Small intestine (tissue), 7 donors: ENCODE measurements around the gene DACT3. TPM values are rescaled to one million over a fixed set of nuclear protein-coding genes. Genes with fewer than 3 reads are reported as not detected.
A peak's percentile ranks its signal among the peaks of the same experiment; 100 is the strongest.
"Not testable (repeated sequence)": the region's sequence is repeated elsewhere in the genome, so short reads cannot be mapped to it uniquely, and the experiment has no call there.

Source experiments
- DNase-seq, 2 donors: peaks; one replicate each; pipeline versions ENCODE4 v3.0.0 to v3.0.0-alpha.2; 2013
- FAIRE-seq: peaks from 2 replicates; lab custom pipeline; 2012; peaks lifted over from hg19 to GRCh38; lab: Jason Lieb, UNC
- H3K27ac ChIP-seq, 3 donors: one replicate each; pipeline ENCODE4 v1.5.1; 2013; ENCODE audit warnings: low read length in 2 of 3, mild to moderate bottlenecking in 2 of 3, control low read depth in 1 of 3, inconsistent platforms in 1 of 3, low read depth in 1 of 3, moderate library complexity in 1 of 3
- H3K27me3 ChIP-seq, 3 donors: one replicate each; pipeline ENCODE4 v1.6.1; 2013; ENCODE audit warnings: low read length in 3 of 3, inconsistent platforms in 1 of 3; ENCODE audit not compliant: control insufficient read depth in 3 of 3, insufficient read depth in 3 of 3
- H3K36me3 ChIP-seq, 3 donors: one replicate each; pipeline ENCODE4 v1.6.1; 2013; ENCODE audit warnings: low read length in 3 of 3, inconsistent platforms in 1 of 3, low read depth in 1 of 3, mild to moderate bottlenecking in 1 of 3, moderate library complexity in 1 of 3; ENCODE audit not compliant: control insufficient read depth in 3 of 3, insufficient read depth in 2 of 3
- H3K4me1 ChIP-seq, 3 donors: one replicate each; pipeline ENCODE4 v1.6.1; 2013; ENCODE audit warnings: low read length in 2 of 3, inconsistent platforms in 1 of 3, low read depth in 1 of 3, mild to moderate bottlenecking in 1 of 3, moderate library complexity in 1 of 3; ENCODE audit not compliant: control insufficient read depth in 3 of 3, insufficient read depth in 2 of 3
- H3K4me3 ChIP-seq, 3 donors: one replicate each; pipeline ENCODE4 v1.5.1; 2013; ENCODE audit warnings: low read length in 3 of 3, control low read depth in 1 of 3, inconsistent platforms in 1 of 3, low read depth in 1 of 3, mild to moderate bottlenecking in 1 of 3, moderate library complexity in 1 of 3
- H3K9me3 ChIP-seq, 2 donors: one replicate each; pipeline ENCODE4 v1.6.1; 2013; ENCODE audit warnings: low read depth in 1 of 2, low read length in 1 of 2; ENCODE audit not compliant: control insufficient read depth in 2 of 2, insufficient read depth in 1 of 2
- whole genome bisulfite sequencing, 3 donors: extraction: QIAGEN DNeasy Blood & Tissue Kit; methylation state at CpG; one replicate each; pipeline ENCODE4 v1.1.7; 2013; 5-methylcytosine and 5-hydroxymethylcytosine counted together
- polyA plus RNA-seq, 4 donors: library from polyadenylated mRNA; stranded (reverse) in 3 of 4; unstranded in 1 of 4; fragments of 200-250 nt in 3 of 4; fragments of 120-200 nt in 1 of 4; gene quantifications; one replicate each; pipeline versions ENCODE4 v1.2.1 to v1.2.3, GENCODE V29; 2013
- donor health status: healthy with polysubstance abuse.
- donor health status: control.
- donor health status: control.
- donor health status: Bipolar disorder and iron deficiency.
- donor health status: healthy.

The DACT3 gene
- polyA plus RNA-seq, 4 donors = 2.2 to 7.1 (median 5.3) TPM; not detected in 1

DNA sequence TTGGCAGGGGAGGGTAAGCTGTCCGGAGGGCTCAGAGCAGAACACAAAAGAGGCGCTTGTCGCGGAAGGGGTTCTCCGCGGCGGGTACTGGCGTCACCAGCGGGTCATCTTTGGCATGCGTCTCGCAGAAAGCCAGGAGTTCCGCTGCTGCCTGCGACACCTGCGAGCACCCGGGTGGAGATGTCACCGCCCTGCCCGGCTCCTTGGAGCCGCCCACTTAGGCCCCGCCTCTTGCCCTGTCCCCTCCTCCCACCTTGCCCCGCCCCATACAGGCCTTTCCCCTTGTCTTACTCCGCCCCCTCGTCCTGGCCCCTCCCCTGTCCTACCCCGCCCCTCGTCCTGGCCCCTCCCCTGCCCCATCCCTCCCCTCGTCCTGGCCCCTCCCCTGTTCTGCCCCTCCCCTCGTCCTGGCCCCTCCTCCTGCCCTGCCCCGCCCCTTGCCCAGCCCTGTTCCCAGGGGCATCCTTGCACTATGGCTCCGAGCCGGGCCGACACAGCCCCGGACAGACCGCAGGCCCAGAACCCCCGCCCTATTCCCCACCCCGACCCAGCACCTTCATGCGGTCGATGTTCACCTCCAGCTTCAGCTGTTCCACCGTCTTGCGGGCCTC lies 26.8 kb downstream of the DACT3 start:
- H3K27me3 ChIP-seq = peaks cover 0 to 61% (median 3%) of the 10 kb centered on the region in 3 donors

DNA sequence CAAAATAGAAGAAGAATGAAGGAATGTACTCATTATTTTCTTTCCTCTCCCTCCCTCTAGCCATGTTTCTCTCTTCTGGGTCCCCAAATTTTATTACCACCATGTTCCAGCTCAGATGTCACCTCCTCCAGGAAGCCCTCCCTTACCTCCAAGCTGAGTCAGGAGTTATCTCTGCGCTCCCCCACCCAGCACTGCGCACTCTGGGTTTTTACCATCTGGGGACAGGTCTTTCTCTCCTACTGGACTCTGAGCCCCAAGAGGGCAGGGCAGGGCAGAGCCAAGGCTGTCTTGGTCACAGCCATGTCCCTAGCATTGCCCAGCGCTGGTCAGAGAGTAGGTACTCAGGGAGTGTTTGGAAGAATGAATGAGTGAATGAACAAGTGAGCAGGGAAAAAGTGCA lies 27.9 kb downstream of the DACT3 start:
- WGBS, 3 donors = 38 to 79% (median 47%) methylated on average over 3 of the region's 3 CpGs
- FAIRE-seq (no peak), DNase-seq (peak in 1 of 2 donors; percentile 48)
- no peak overlapping the region for H3K4me3 ChIP-seq
- H3K9me3 ChIP-seq = no peaks in the 10 kb centered on the region
- H3K4me1 ChIP-seq = peaks cover 0 to 20% (median 5%) of the 10 kb centered on the region in 3 donors
- H3K36me3 ChIP-seq = no peaks in the 10 kb centered on the region
- peaks cover 0 to 52% (median 3%) of the 10 kb centered on the region in 3 donors for H3K27me3 ChIP-seq
- no peak overlapping the region for H3K27ac ChIP-seq

More for the DNA sequence above, 26.8 kb downstream of the DACT3 start:
- Histone ChIP-seq H3K4me1 (peaks cover 0 to 20% (median 5%) of the 10 kb centered on the region in 3 donors), H3K27ac (no peak overlapping the region), H3K4me3 (peak overlapping the region in 2 of 3 donors; percentile 24), H3K9me3 (no peaks in the 10 kb centered on the region), H3K36me3 (no peaks in the 10 kb centered on the region)
- peak; percentile 92 to 94 for DNase-seq
- FAIRE-seq = no peak
- 2 to 6% (median 2%) methylated on average over 35 to 38 of the region's 38 CpGs for WGBS, 3 donors

DNA sequence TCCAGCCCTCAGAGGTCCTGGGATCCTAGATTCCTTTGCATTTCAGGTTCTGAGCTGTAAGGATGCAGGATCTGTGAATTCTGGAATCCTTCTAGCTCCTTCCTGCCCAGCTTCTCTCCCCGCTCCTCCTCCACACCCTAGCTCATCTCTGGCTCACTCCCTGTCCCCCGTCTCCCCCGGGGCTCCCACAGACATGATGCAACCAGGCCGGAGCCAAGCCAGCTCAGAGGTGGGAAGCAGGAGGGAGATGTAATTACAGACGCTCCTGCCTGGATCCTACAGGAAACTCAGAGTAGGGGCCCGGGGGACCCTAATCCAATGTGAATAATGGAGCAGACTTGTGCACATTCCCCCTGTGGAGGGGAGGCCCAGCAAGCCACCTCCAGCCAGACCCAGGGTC lies 29.5 kb downstream of the DACT3 start:
- Histone ChIP-seq H3K27ac (no peak overlapping the region), H3K27me3 (peaks cover 0 to 37% (median 3%) of the 10 kb centered on the region in 3 donors), H3K4me3 (no peak overlapping the region), H3K9me3 (no peaks in the 10 kb centered on the region), H3K4me1 (peaks cover 0 to 20% (median 5%) of the 10 kb centered on the region in 3 donors), H3K36me3 (no peaks in the 10 kb centered on the region)
- 57 to 71% (median 65%) methylated on average over 6 of the region's 6 CpGs for WGBS, 3 donors
- DNase-seq (no peak), FAIRE-seq (no peak)

DNA sequence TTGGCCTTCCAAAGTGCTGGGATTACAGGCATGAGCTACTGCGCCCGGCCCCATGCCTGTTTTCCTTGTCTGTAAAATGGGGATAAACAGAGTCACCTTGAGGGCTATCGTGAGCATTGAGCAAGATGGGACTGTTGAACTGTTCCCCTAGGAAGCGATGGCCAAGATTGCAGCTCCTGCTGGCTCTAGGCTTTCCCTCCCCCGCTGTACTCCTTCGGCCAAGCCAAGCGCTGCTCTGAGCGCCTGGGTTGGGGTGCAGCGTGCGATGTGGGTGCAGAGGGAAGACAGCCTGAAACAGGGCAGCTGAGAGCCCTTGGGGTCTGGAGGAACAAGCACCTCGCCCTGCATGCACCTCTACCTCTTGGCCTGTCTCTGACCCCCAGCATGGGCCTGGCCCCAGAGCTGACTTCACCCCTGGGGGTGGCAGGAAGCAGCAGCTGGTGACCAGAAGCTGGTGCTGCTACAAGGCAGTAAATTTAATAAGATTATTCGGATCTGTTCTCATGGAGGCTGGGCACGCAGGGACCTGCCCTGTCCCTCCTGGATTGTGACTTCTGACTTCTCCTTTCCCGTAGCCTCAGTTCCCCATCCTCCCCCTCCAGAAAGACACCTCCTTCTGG lies 30.3 kb downstream of the DACT3 start:
- FAIRE-seq = no peak

DNA sequence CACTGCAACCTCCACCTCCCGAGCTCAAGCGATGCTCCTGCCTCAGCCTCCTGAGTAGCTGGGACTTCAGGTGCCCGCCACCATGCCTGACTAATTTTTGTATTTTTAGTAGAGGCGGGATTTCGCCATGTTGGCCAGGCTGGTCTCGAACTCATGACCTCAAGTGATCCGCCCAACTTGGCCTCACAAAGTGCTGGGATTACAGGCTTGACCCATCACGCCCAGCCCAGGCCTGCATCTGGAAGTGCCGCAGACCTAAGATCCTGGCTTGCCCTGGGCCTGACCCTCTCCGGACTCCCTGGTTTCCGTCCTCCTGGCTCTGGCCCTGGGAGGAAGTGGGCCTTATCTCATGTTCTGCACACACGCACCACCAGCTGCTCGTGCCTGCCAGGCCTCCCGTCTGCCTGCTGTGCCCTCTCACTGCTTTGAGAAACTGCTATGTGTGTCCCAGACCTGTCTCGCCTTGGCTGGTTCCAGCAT lies 31.4 kb downstream of the DACT3 start:
- FAIRE-seq (no peak), DNase-seq (no peak)
- no peak overlapping the region for H3K4me3 ChIP-seq
- no peak overlapping the region for H3K27ac ChIP-seq
- WGBS, 3 donors = 70 to 77% (median 74%) methylated on average over 15 of the region's 15 CpGs
- peaks cover 0 to 29% (median 0%) of the 10 kb centered on the region in 3 donors for H3K27me3 ChIP-seq
- H3K9me3 ChIP-seq = no peaks in the 10 kb centered on the region
- H3K36me3 ChIP-seq = no peaks in the 10 kb centered on the region
- H3K4me1 ChIP-seq = peaks cover 0 to 24% (median 5%) of the 10 kb centered on the region in 3 donors

More for the DNA sequence above, 30.3 kb downstream of the DACT3 start:
- 86 to 91% (median 91%) methylated on average over 14 of the region's 14 CpGs for WGBS, 3 donors
- H3K9me3 ChIP-seq = no peaks in the 10 kb centered on the region
- no peak overlapping the region for H3K4me3 ChIP-seq
- peaks cover 0 to 30% (median 0%) of the 10 kb centered on the region in 3 donors for H3K27me3 ChIP-seq
- H3K4me1 ChIP-seq = peaks cover 0 to 21% (median 5%) of the 10 kb centered on the region in 3 donors
- H3K36me3 ChIP-seq = no peaks in the 10 kb centered on the region
- DNase-seq = no peak
- no peak overlapping the region for H3K27ac ChIP-seq

DNA sequence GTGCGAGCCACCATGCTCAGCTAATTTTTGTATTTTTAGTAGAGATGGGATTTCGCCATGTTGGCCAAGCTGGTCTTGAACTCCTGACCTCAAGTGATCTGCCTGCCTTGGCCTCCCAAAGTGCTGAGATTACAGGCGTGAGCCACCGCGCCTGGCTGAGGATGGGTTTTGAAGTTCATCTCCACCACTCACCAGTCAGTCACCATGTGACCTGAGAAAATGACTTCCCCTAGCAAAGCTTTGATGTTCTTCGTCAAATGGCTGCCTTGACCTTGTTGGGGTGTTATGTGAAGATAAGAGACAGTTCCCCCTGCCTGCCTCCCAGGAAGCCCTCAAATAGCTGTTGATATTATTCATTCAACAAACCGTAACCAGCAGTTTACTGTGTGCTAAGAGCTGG lies 32.0 kb downstream of the DACT3 start:
- peaks cover 0 to 20% (median 5%) of the 10 kb centered on the region in 3 donors for H3K4me1 ChIP-seq
- FAIRE-seq, H3K27ac ChIP-seq, DNase-seq, H3K4me3 ChIP-seq, H3K36me3 ChIP-seq, H3K9me3 ChIP-seq: not testable (repeated sequence)
- peaks cover 0 to 25% (median 0%) of the 10 kb centered on the region in 3 donors for H3K27me3 ChIP-seq
- 81 to 86% (median 81%) methylated on average over 7 of the region's 7 CpGs for WGBS, 3 donors

DNA sequence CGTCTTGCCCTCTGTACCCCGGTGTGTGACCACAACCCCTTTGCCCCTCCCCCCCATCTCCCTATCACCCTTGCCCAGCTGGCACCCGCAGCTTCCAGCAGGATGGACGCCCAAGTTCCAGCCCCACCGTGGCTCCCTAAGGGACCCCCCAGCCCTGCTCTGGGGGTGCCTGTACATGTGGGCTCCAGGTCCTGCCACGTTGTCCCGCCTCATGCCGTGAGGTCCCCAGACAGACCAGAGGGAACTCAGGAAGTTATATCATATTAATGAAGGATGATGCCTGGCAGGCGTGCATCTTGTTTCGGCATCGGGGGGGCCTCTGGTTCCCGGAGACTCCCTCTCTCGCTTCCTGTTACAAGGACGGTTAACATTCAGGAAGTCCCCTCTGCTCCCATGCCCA lies 34.5 kb downstream of the DACT3 start:
- FAIRE-seq (no peak), DNase-seq (no peak)
- Histone ChIP-seq H3K9me3 (no peaks in the 10 kb centered on the region), H3K36me3 (no peaks in the 10 kb centered on the region), H3K27me3 (peaks cover 0 to 24% (median 0%) of the 10 kb centered on the region in 3 donors), H3K27ac (peak overlapping the region in 1 of 3 donors; percentile 87), H3K4me1 (peaks cover 0 to 11% (median 0%) of the 10 kb centered on the region in 3 donors), H3K4me3 (no peak overlapping the region)
- 54 to 76% (median 66%) methylated on average over 14 of the region's 14 CpGs for WGBS, 3 donors

DNA sequence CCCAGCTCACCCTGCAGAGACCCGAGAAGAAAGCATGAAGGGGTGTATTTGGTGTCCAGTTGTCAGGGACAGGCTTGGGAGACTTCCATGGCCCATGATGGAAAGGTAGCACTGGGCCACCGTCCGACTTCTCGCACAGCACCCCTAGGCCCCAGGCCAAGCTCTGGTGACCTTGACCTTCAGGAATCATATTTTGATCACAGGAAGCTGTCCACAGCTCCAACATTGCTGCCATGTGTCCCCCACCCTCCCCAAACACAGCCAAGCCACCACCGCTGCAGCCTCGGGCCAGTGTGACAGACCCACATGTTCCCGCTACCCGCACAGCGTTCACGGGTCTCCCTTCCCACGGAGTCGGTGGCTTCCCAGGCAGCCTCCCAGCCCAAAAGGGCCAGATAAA lies 35.3 kb downstream of the DACT3 start:
- 75 to 90% (median 85%) methylated on average over 10 to 12 of the region's 12 CpGs for WGBS, 3 donors
- Histone ChIP-seq H3K27ac (peak overlapping the region in 2 of 3 donors; percentile 76 to 87), H3K9me3 (no peaks in the 10 kb centered on the region), H3K4me3 (no peak overlapping the region), H3K36me3 (no peaks in the 10 kb centered on the region), H3K27me3 (peaks cover 0 to 26% (median 0%) of the 10 kb centered on the region in 3 donors), H3K4me1 (peaks cover 0 to 8% (median 0%) of the 10 kb centered on the region in 3 donors)
- DNase-seq (no peak), FAIRE-seq (no peak)
